ENCODE measurements around the gene MPC1. TPM values are rescaled to one million over a fixed set of nuclear protein-coding genes. Genes with fewer than 3 reads are reported as not detected.

The MPC1 gene
- total RNA-seq, 4 donors from 2014 or later, result 69.1 to 128 (median 103) TPM

GRCh38 chr6:166423051-166423745, 40.5 kb upstream of the MPC1 start:
- 94 to 96% methylated on average over 21 to 22 of the region's 22 CpGs for WGBS, 2 donors
- no peak overlapping the region for H3K27ac ChIP-seq
- H3K27me3 ChIP-seq, result no peaks in the 10 kb centered on the region
- H3K4me1 ChIP-seq, result no peaks in the 10 kb centered on the region
- peaks cover 14 to 22% of the 10 kb centered on the region in 2 donors for H3K36me3 ChIP-seq
- no peaks in the 10 kb centered on the region for H3K9me3 ChIP-seq
- intact Hi-C loops (cut with DNase I), result no loop called here
- H3K4me3 ChIP-seq (replicated peaks in 1 of 3), result no peak overlapping the region
- TF ChIP-seq CTCF (IDR thresholded peaks at IDR 0.05) (no peak), POLR2A (IDR thresholded peaks at IDR 0.05) (no peak)
- no peak for DNase-seq

GRCh38 chr6:166422201-166422940, 39.6 kb upstream of the MPC1 start:
- H3K36me3 ChIP-seq, result peaks cover 14 to 26% of the 10 kb centered on the region in 2 donors

GRCh38 chr6:166420351-166420750, 37.6 kb upstream of the MPC1 start:
- DNase-seq, result no peak
- intact Hi-C loops (cut with DNase I), result no loop called here
- Histone ChIP-seq H3K4me3 (replicated peaks in 1 of 3) (no peak overlapping the region), H3K9me3 (no peaks in the 10 kb centered on the region), H3K27me3 (no peaks in the 10 kb centered on the region), H3K36me3 (peaks cover 14 to 31% of the 10 kb centered on the region in 2 donors), H3K4me1 (no peaks in the 10 kb centered on the region), H3K27ac (no peak overlapping the region)
- 68 to 75% methylated on average over 6 of the region's 6 CpGs for WGBS, 2 donors
- TF ChIP-seq POLR2A (IDR thresholded peaks at IDR 0.05), result no peak
- no peak for TF ChIP-seq CTCF (IDR thresholded peaks at IDR 0.05)

More at GRCh38 chr6:166422201-166422940, 39.6 kb upstream of the MPC1 start:
- no peaks in the 10 kb centered on the region for H3K27me3 ChIP-seq
- WGBS, 2 donors, result 94 to 96% methylated on average over 20 of the region's 20 CpGs
- no peak for DNase-seq
- no peak overlapping the region for H3K27ac ChIP-seq
- H3K4me1 ChIP-seq, result no peaks in the 10 kb centered on the region
- no peak overlapping the region for H3K4me3 ChIP-seq (replicated peaks in 1 of 3)
- TF ChIP-seq CTCF (IDR thresholded peaks at IDR 0.05) (no peak), POLR2A (IDR thresholded peaks at IDR 0.05) (no peak)
- intact Hi-C loops (cut with DNase I), result no loop called here
- H3K9me3 ChIP-seq, result no peaks in the 10 kb centered on the region

GRCh38 chr6:166419717-166420116, 37.0 kb upstream of the MPC1 start:
- no peaks in the 10 kb centered on the region for H3K27me3 ChIP-seq
- peaks cover 14 to 31% of the 10 kb centered on the region in 2 donors for H3K36me3 ChIP-seq
- H3K27ac ChIP-seq, result no peak overlapping the region
- 93 to 97% methylated on average over 15 of the region's 15 CpGs for WGBS, 2 donors
- intact Hi-C loops (cut with DNase I), result no loop called here
- H3K4me3 ChIP-seq (replicated peaks in 1 of 3), result no peak overlapping the region
- DNase-seq, result no peak
- TF ChIP-seq POLR2A (IDR thresholded peaks at IDR 0.05) (no peak), CTCF (IDR thresholded peaks at IDR 0.05) (no peak)
- H3K9me3 ChIP-seq, result no peaks in the 10 kb centered on the region
- no peaks in the 10 kb centered on the region for H3K4me1 ChIP-seq

GRCh38 chr6:166419286-166419685, 36.5 kb upstream of the MPC1 start:
- peaks cover 14 to 33% of the 10 kb centered on the region in 2 donors for H3K36me3 ChIP-seq
- WGBS, 2 donors, result 78 to 91% methylated on average over 6 to 7 of the region's 7 CpGs
- H3K4me1 ChIP-seq, result no peaks in the 10 kb centered on the region
- H3K27ac ChIP-seq, result no peak overlapping the region
- no peak for DNase-seq
- H3K27me3 ChIP-seq, result no peaks in the 10 kb centered on the region
- no peaks in the 10 kb centered on the region for H3K9me3 ChIP-seq
- intact Hi-C loops (cut with DNase I), result no loop called here
- no peak overlapping the region for H3K4me3 ChIP-seq (replicated peaks in 1 of 3)
- no peak for TF ChIP-seq CTCF (IDR thresholded peaks at IDR 0.05)
